K562 (cell line): ENCODE results near the gene MRPS15. TPM values are rescaled to one million over a fixed set of nuclear protein-coding genes. Genes with fewer than 3 reads are reported as not detected.

Experiments used
- ATAC-seq: fragments of 200-7000 bp; cut with Tn5 transposase; 3 replicates; pipeline ENCODE4 v1.9.1; 2020; ENCODE audit warnings: moderate library complexity
- BruUV-seq: library from RNA; stranded (reverse); fragments of 400-500 nt; replicated peaks from 2 replicates; lab custom pipeline; 2021; lab: Mats Ljungman, UMichigan
- CTCF ChIA-PET: fragments of 300-600 bp; formaldehyde crosslinking; extraction: SDS; loops from one replicate; lab custom pipeline; 2021; ENCODE audit warnings: low intra/inter-chr PET ratio; lab: Yijun Ruan, JAX
- POLR2A ChIA-PET: fragments of 300-600, 350-650 bp; sonication (Branson Sonifier 250); formaldehyde crosslinking; extraction: SDS; loops from one replicate; lab custom pipeline; 2021; ENCODE audit warnings: antibody characterized with exemption, inconsistent platforms; lab: Yijun Ruan, JAX
- DNase-seq, 4 experiments: peaks; one replicate each; pipeline versions ENCODE4 v3.0.0 to v3.0.0-alpha.2; 2011 to 2018; ENCODE audit warnings: low spot score in 3 of 4, mixed read lengths in 3 of 4; ENCODE audit errors: extremely low read depth in 1 of 4
- FAIRE-seq: peaks from 2 replicates; lab custom pipeline; 2011; peaks lifted over from hg19 to GRCh38; lab: Jason Lieb, UNC
- H2AFZ ChIP-seq: 2 replicates; pipeline ENCODE4 v1.6.0; 2011; ENCODE audit warnings: low read depth, low read length, control low read depth, inconsistent platforms
- H3K27ac ChIP-seq: fragments of 200-600 bp; 3 replicates; pipeline ENCODE4 v1.8.0; 2011; ENCODE audit warnings: low read depth, mild to moderate bottlenecking, control low read depth, inconsistent platforms, low read length, moderate library complexity, mixed read lengths; ENCODE audit errors: extremely low read depth
- H3K27me3 ChIP-seq, 2 experiments: fragments of 300-600 bp in 1 of 2; 2 replicates in 1 of 2; 3 replicates in 1 of 2; pipeline versions ENCODE4 v1.6.0 to v1.8.0; 2011; ENCODE audit warnings: inconsistent platforms in 2 of 2, low read length in 2 of 2, mild to moderate bottlenecking in 1 of 2, mixed read lengths in 1 of 2, moderate library complexity in 1 of 2; ENCODE audit not compliant: control insufficient read depth in 2 of 2, insufficient read depth in 2 of 2
- H3K36me3 ChIP-seq: fragments of 300-600 bp; 3 replicates; pipeline ENCODE4 v1.8.0; 2011; ENCODE audit warnings: mild to moderate bottlenecking, low read length, inconsistent platforms; ENCODE audit not compliant: control insufficient read depth, insufficient read depth
- H3K4me1 ChIP-seq, 2 experiments: fragments of 200-600 bp in 1 of 2; replicated peaks in 1 of 2; 2 replicates in 1 of 2; 3 replicates in 1 of 2; pipeline versions ENCODE4 v1.5.1 to v1.8.0; 2011; ENCODE audit warnings: inconsistent platforms in 2 of 2, low read length in 2 of 2, mild to moderate bottlenecking in 1 of 2, mixed read lengths in 1 of 2, moderate library complexity in 1 of 2; ENCODE audit not compliant: control insufficient read depth in 2 of 2, insufficient read depth in 2 of 2
- H3K4me2 ChIP-seq: 2 replicates; pipeline ENCODE4 v1.6.1; 2011; ENCODE audit warnings: low read length, control low read depth, inconsistent platforms, mixed read lengths; ENCODE audit not compliant: insufficient read depth
- H3K4me3 ChIP-seq: fragments of 200-600 bp; sonication (generic), shearing (Covaris generic); 2 replicates; pipeline ENCODE4 v1.5.1; 2016; ENCODE audit warnings: control low read depth, inconsistent platforms
- H3K79me2 ChIP-seq: fragments of 200-600 bp; 3 replicates; pipeline ENCODE4 v1.8.0; 2011; ENCODE audit warnings: low read length, inconsistent platforms; ENCODE audit not compliant: control insufficient read depth, insufficient read depth
- H3K9ac ChIP-seq, 2 experiments: 2 replicates each; pipeline versions ENCODE4 v1.6.0 to v1.6.1; 2011; ENCODE audit warnings: low read depth in 2 of 2, low read length in 2 of 2, control low read depth in 1 of 2, inconsistent platforms in 1 of 2, mild to moderate bottlenecking in 1 of 2, mixed read lengths in 1 of 2; ENCODE audit not compliant: insufficient read depth in 1 of 2
- H3K9me1 ChIP-seq: one replicate; pipeline ENCODE4 v1.6.0; 2011; ENCODE audit warnings: inconsistent platforms, mild to moderate bottlenecking, low read length, moderate library complexity; ENCODE audit not compliant: control insufficient read depth, insufficient read depth
- H3K9me3 ChIP-seq: replicated peaks from 2 replicates; pipeline ENCODE4 v1.5.1; 2011; ENCODE audit warnings: low read depth, low read length, inconsistent platforms; ENCODE audit not compliant: control insufficient read depth, insufficient read depth
- H4K20me1 ChIP-seq: replicated peaks from 2 replicates; pipeline ENCODE4 v1.6.1; 2011; ENCODE audit warnings: low read length, inconsistent platforms, mixed read lengths; ENCODE audit not compliant: control insufficient read depth, insufficient read depth
- ATF3 ChIP-seq, 2 experiments: fragments of 450-650 bp in 1 of 2; sonication (generic) in 1 of 2; formaldehyde crosslinking in 1 of 2; IDR thresholded peaks in 1 of 2; conservative IDR thresholded peaks in 1 of 2; 2 replicates each; pipeline versions ENCODE4 v1.6.1 to v1.8.1; 2016 to 2023; ENCODE audit warnings: mild to moderate bottlenecking in 2 of 2, moderate library complexity in 2 of 2, inconsistent platforms in 1 of 2, missing genetic modification reagents in 1 of 2
- FOSL1 ChIP-seq: fragments of 200-800 bp; sonication (Bioruptor generic); conservative IDR thresholded peaks from 2 replicates; pipeline ENCODE4 v1.6.1; 2016; ENCODE audit warnings: missing genetic modification characterization, missing compliant biosample characterization
- JUND ChIP-seq, 2 experiments: IDR thresholded peaks; 2 replicates in 1 of 2; 3 replicates in 1 of 2; pipeline ENCODE4 v1.6.1; 2011; ENCODE audit warnings: borderline replicate concordance in 2 of 2, low read depth in 2 of 2, low read length in 2 of 2, improper control_type of control experiment in 1 of 2, missing biosample characterization in 1 of 2, missing genetic modification characterization in 1 of 2, missing genetic modification reagents in 1 of 2
- ZNF384 ChIP-seq: IDR thresholded peaks from 2 replicates; pipeline ENCODE4 v1.6.1; 2012; ENCODE audit warnings: low read depth, low read length, improper control_type of control experiment
- WGBS: fragments of 100-300 bp; shearing (Covaris generic); methylation state at CpG from one replicate; pipeline ENCODE4 v1.1.6; 2016; ENCODE audit warnings: low coverage, mixed read lengths; ENCODE audit not compliant: insufficient coverage; ENCODE audit errors: missing lambda C conversion rate; 5-methylcytosine and 5-hydroxymethylcytosine counted together
- in situ Hi-C: fragments of 300-500 bp; cut with MboI; formaldehyde crosslinking; loops from 4 replicates; pipeline ENCODE4 v1.15.0; 2018; ENCODE audit warnings: inconsistent platforms, mixed read lengths
- intact Hi-C: fragments of 100-400 bp; cut with micrococcal nuclease; formaldehyde crosslinking; loops from 2 replicates; pipeline ENCODE4 v1.14.2; 2022
- polyA plus RNA-seq, 8 experiments: library from polyadenylated mRNA; depleted of rRNA in 4 of 8; stranded (reverse) in 5 of 8; unstranded in 3 of 8; fragments of >200 nt; fragmentation: Nextera tagmentation in 2 of 8; fragmentation: Illumina TruSeq in 1 of 8; extraction: Ambion mirVana in 2 of 8; extraction: Trizol in 1 of 8; gene quantifications; 2 replicates each; pipeline versions ENCODE4 v1.2.1 to v1.2.3, GENCODE V29; 2011 to 2014; ENCODE audit warnings: inconsistent platforms in 1 of 8, missing spikeins in 1 of 8
- total RNA-seq, 7 experiments: library from RNA; depleted of rRNA in 6 of 7; stranded (reverse); fragments of >200 nt in 6 of 7; fragmentation: Illumina TruSeq in 2 of 7; extraction: Trizol in 2 of 7; gene quantifications; 2 replicates each; pipeline versions ENCODE4 v1.2.1 to v1.2.3, GENCODE V29; 2011 to 2021; ENCODE audit warnings: low replicate concordance in 1 of 7

MRPS15 gene
- total and polyA plus RNA-seq, 9 of the 15 experiments (the other 6 are each of a cell fraction or from before 2014, with no cell fraction given), result 62.9 to 286 (median 149) TPM

DNA sequence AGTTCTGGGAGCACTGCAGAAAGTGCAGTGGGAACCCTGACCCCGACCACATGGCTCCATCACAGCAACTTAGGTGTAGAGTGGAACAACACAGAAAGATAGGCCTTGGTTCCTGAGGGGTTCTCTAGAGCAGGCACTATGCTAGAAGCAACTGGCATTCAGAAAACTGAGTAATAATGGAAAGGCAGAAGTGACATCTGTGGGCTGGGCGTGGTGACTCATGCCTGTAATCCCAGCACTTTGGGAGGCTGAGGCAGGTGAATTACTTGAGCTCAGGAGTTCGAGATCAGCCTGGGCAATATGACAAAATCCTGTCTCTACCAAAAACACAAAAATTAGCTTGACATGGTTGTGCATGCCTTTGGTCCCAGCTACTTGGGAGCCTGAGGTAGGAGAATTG lies 5.3 kb downstream of the MRPS15 start:
- Histone ChIP-seq H3K79me2 (peaks cover 20% of the 10 kb centered on the region), H3K4me3 (no peak overlapping the region), H3K36me3 (peaks cover 85% of the 10 kb centered on the region), H3K27me3 (no peaks in the 10 kb centered on the region), H4K20me1 (no peaks in the 10 kb centered on the region), H3K27ac (no peak overlapping the region), H3K9me3 (no peaks in the 10 kb centered on the region), H3K9me1 (peaks cover 2% of the 10 kb centered on the region), H3K9ac (no peak overlapping the region), H3K4me1 (peaks cover 9 to 11% of the 10 kb centered on the region in 2 experiments; a peak in 4 of 5 replicates), H2AFZ (no peak overlapping the region), H3K4me2 (no peak overlapping the region)
- 83% methylated on average over 3 of the region's 3 CpGs for WGBS
- in situ Hi-C loops (no loop called here), intact Hi-C loops (no loop called here)
- POLR2A ChIA-PET, result interaction anchor here (0.6 to 1.6 kb wide), 3 partner anchors 10 to 265 kb away, joined by 3 to 5 read pairs (median 3); no protein-coding TSS in a partner anchor
- CTCF ChIA-PET, result interaction anchor here (0.6 kb wide), 1 partner anchor 740 kb away, joined by 3 read pairs; no protein-coding TSS in a partner anchor
- ATAC-seq (no peak), FAIRE-seq (no peak), DNase-seq (no peak)
- no TSS peak for BruUV-seq
- TF ChIP-seq ZNF384, result no peak
- TF ChIP-seq ATF3 (IDR thresholded peaks at IDR 0.05), result peak; percentile 64; the same call in 1 of the 2 replicates
- TF ChIP-seq ATF3 (CRISPR knock-in tag; conservative IDR thresholded peaks at IDR 0.05), result no peak
- TF ChIP-seq JUND (IDR thresholded peaks at IDR 0.05; ENCODE audit: borderline replicate concordance, low read depth, low read length), result peak; percentile 63; the same call in 1 of the 2 replicates
- TF ChIP-seq JUND (tag; IDR thresholded peaks at IDR 0.05; ENCODE audit: borderline replicate concordance, low read depth, low read length), result peak; percentile 42; the same call in 1 of the 3 replicates
- peak; percentile 61 for TF ChIP-seq FOSL1 (tag)
